GM19023 (cell line): ENCODE data around the gene GPR139.

Source experiments
- ATAC-seq: cut with Tn5 transposase; IDR thresholded peaks from one replicate; pipeline ENCODE4 v1.9.1; 2021; ENCODE audit warnings: mild to moderate bottlenecking, moderate library complexity; ENCODE audit not compliant: unreplicated experiment

GPR139 gene

DNA sequence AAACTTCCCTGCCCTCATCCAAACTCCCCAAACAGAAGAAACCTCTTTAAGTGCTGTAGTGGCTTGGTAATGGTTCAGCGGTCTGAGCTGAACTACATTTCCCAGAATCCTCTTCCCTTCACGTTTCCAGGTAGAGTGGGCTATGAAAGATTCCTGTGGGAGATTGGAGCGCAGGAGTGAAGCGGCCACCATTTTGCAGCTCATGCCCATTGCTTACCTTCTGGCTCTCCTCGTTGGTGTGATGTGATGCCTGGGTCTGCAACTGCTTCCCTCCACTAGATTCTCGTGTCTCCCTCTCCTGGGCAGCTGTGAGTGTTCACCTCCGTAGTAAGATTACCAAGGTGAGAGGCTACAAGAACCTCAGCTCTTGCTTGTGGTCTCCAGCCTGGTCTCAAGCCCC, 82.1 kb downstream of the GPR139 start:
- ATAC-seq: no peak

- ATAC-seq: no peak
Measured at GRCh38 chr16:19984135-19984534, 89.6 kb downstream of the GPR139 start.
